Stimulated activated CD8-positive, alpha-beta memory T cell treated with anti-CD3 and anti-CD28 coated beads, Interleukin-12 subunit alpha, Interleukin-12 subunit beta, amount 100 ng/mL, for 24 hours (primary cell): ENCODE results near the gene SH3RF1.

Experiments
- DNase-seq: peaks from one replicate; pipeline ENCODE4 v3.0.0-alpha.2; 2020; ENCODE audit errors: extremely low read depth

The SH3RF1 gene

DNA sequence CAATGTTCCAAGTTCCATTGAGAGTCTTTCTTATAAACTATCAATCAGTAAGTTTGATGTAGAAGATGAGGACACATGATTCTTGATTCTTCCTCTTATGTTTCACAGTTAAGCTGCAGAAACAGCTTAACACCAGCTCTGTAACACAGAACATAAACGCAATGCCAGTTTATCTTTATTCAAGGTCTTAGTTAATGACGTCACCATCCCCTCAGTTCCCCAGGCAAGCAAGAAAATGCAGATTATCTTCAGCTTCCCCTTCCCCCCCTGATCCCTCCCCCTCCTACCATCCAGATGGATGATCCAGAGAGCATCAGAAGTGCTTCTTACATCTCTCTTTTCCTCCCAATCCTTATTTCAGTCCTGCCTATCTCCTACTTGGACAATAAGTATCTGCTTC lies 4.4 kb upstream of the SH3RF1 start:
- no peak for DNase-seq

DNA sequence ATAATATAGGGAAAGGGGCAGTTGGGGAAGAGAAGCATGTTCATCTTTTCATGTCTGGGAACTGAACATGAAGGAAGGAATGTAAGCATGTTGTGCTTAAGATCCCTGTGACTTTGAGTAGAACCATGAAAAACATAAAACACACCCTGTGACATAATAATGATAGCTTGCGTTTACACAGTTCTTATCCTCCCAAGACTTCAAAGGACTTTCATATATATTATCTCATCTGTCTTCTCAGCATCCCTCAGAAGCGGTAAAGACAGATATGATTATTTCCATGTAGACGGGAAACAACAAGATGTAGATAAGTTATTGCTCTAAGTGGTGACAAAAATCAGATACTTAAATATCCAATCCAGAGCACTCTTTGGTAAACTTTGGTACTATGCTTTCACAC lies 3.3 kb upstream of the SH3RF1 start:
- DNase-seq, result no peak

- DNase-seq, result no peak
Measured at GRCh38 chr4:169272265-169272886, 1.6 kb upstream of the SH3RF1 start.

DNA sequence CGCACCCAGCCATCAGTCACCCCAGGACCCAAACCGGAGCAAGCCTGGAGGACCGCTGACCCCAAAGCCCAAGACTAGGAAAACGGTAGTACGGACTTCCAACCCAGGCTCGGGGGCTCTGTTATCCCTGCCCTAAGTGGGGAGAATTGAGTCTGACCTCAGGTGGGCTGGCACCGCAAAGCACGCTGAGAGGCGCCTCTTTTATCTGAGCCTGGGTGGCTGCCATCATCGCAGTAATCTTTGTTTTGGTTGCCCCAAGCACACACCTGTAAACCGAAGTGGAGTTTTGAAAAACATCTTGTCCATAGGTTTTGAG lies 894 bp upstream of the SH3RF1 start:
- no peak for DNase-seq

DNA sequence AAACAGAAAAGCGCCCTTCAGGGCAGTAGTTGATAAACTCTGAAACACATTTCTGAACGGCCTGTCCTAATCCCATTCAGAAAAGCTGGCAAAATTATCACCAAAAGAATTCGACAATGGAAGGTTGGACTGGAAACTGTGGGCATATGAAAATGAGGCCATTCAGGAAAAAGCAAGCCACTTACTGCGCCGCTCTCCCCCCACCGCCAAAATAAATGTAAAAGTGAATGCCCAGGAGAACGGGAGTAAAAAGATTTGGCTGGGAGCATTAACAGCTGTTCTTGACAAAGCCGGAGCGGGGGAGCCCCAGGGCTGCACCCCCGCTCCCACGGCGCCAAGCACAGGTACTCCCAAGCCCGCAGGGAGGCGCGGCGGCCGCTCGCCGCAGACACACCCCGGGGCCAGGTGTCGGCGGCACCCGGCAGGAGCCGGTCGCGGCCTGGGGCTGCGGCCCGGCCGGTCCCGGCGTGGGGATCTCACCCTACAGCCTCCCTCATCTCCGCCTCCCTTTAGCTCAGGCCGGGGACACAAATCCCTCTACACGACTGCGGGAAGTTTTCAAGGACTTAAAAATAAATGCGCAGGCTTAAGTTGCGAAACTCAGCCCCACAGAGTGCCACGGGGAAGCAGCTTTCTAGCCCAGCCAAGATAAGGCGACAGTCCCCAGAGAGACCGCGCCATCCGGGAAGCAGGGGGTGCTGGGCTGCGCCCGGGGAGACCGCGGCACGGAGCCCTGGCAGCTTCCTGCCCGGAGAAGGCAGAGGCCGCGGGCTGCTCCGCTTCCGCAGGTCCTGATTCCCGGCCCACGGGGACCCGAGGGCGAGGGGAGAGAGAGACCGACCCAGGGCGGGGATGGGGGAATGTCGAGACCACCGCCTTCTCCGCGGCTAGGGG lies 593 bp downstream of the SH3RF1 start:
- no peak for DNase-seq

DNA sequence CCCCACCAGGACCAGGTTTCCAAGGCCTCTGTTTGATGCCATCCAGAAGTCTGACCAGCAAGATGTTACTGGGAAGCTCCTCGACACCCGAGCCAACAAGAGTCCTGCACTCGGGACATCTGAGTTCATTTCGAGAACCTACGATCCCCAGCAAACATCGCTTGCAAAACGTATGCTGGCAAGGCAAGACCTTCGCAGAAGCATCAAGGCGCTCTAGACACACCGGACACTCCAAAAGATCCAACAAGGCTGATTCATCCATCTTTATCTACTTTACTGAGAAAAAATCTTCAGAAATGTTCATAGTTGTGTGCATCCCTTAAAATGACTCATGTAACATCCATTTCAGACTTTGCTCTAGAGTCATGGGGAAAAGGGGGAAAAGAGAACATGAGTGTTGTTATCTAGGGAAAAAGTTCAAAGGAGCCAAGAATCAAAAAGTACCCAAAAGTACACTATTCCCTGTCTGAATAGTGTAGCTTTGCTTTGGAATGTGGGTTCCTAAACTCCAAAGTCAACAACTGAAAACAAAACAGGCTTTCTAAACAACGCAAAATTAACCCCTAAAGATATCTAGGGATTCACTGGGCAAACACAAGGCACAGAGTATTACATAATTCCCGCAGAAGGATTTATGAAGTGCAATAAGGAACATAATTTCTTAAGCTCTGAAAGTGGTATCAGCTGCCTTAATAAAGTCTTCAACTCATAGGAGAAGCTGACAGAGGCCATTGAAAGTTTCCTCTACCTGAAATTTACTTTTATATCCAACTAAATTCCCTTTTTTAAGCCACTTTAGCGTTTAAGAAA lies 1.6 kb downstream of the SH3RF1 start:
- DNase-seq, result no peak

GRCh38 chr4:169267070-169267469 lies 3.7 kb downstream of the SH3RF1 start:
- DNase-seq, result no peak

GRCh38 chr4:169266661-169267060 lies 4.1 kb downstream of the SH3RF1 start:
- DNase-seq, result no peak

GRCh38 chr4:169266081-169266480 lies 4.7 kb downstream of the SH3RF1 start:
- no peak for DNase-seq

DNA sequence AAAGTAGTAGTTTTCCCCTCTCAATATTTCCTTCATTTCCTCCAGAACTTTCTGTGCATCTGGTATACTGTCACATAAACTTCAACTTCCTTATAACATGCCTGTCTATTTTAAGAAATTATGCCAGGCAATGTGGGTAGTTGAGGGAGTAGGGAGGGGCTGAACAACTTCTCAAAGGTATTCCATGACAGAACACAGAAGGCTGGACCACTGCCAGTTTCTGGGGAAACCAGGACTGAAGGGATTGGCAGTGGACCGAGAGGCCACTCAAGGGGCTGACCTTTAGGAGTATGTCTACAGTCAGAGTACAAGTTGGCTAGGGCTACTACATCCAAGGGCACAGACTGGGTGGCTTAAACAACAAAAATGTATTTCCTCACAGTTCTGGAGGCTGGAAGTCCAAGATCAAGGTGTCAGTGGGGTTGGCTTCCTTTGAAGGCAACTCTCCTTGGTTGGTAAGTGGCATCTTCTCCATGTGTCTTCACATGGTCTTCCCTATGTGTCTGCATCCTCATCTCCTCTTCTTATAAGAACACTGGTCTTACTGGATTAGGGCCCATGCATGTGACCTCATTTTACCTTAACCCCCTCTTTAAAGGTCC lies 6.9 kb downstream of the SH3RF1 start:
- DNase-seq, result no peak

GRCh38 chr4:169260217-169260866 lies 10.4 kb downstream of the SH3RF1 start:
- no peak for DNase-seq

DNA sequence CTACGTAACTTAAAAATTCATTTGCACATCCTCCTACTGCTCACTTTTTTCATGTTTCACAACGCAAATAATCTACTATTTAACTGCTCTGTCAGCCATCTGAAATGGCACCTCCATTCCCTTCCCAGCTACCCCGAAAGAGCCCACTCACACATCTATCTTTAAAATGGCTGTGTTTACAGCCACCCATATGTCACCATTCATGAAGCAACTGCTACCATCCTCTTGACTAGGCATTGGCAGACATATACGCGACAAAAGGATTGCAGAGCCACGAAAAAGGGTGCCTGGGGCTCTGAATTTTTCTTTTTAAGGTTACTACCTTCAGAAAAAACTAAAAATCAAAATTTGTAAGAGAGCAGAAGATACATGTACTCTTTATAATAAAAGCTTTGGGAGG lies 11.5 kb downstream of the SH3RF1 start:
- DNase-seq, result no peak

- no peak for DNase-seq
Measured at GRCh38 chr4:169258141-169258540, 12.6 kb downstream of the SH3RF1 start.

- no peak for DNase-seq
Measured at GRCh38 chr4:169256856-169257761, 13.6 kb downstream of the SH3RF1 start.

DNA sequence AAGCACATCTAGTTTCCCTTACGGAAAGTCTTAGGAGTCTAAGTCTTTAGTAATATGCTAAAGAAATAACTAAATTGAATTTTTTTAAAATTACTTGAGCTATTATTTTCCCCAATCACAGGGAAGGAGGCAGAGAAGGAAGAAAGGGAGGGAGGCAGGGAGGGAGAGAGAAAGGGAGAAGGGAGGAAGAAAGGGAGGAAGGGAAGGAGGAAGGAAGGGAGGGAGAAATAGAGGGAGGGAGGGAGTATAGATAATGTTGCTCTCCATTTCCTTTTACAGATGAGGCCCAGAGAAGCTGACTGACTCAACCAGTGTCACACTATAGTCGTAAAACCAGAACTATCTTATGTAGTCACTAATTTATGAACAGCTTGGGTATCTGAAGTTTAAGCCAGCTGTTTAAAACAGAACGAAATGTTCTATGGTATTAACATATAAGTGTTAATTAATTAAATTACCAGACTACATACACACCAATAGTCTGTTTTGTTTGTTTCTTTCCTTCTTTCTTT lies 14.6 kb downstream of the SH3RF1 start:
- no peak for DNase-seq

DNA sequence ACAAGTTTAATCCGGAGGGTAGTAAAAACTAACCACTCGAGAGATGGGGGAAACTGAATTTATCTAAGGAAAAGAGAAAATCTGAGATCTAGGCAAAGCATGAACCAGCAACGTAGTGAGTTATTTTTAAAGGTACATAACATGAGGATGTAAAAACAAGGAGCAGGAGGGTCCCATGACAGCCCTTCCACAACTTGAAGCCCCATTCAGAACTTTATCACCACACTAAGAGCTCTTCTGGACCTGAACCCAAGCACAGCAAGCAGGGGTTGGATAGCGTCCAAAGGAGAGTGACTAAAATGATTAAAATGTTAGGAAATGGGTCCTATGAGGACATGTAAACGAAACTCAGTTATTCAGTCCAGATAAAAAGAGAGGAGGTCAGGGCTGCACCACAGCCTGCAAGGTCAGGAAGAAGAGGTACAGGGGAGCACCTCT lies 16.2 kb downstream of the SH3RF1 start:
- DNase-seq, result no peak

DNA sequence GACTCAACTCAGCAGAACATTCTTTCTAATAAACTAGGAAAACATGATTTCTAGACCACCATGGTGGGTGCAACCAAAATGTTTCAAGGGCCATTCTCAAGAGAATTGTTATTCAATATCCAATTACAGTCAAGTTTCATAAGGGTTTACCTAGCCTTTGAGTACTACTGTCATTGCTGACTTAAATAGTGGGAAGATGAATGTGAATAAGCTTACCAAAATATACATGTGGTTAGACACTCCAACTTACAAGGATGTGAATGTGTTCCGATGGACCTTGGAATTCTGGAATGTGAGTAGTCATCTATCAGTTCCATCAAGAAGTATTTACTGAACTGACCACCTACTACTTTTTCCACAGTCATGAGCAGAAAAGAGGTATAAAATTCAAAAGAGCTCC lies 16.9 kb downstream of the SH3RF1 start:
- DNase-seq, result no peak

DNA sequence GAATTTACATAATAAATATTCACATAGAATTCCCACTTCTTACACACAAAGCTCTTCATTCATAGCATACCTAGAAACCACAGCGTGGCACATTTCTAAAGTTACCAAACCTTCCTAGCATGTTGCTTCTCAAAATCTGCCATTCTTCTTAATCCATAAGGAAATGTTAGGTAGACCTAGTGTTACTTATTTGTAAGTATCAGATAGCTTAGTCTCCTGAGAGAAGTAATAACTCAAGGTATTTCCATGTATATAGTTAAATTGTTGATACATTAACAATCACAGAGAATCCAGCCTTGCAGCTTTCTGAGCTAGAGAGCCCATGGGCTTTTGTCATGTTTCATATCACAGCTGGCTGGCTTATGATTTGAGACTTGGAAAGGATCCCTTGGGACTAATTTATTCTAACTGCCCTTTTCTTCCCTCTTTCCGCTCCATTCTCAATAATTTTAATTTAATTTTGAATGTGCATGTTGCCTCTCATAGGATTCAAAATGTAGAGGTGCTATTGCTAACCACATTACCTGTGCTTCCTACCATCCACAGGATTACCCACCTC lies 17.6 kb downstream of the SH3RF1 start:
- no peak for DNase-seq

DNA sequence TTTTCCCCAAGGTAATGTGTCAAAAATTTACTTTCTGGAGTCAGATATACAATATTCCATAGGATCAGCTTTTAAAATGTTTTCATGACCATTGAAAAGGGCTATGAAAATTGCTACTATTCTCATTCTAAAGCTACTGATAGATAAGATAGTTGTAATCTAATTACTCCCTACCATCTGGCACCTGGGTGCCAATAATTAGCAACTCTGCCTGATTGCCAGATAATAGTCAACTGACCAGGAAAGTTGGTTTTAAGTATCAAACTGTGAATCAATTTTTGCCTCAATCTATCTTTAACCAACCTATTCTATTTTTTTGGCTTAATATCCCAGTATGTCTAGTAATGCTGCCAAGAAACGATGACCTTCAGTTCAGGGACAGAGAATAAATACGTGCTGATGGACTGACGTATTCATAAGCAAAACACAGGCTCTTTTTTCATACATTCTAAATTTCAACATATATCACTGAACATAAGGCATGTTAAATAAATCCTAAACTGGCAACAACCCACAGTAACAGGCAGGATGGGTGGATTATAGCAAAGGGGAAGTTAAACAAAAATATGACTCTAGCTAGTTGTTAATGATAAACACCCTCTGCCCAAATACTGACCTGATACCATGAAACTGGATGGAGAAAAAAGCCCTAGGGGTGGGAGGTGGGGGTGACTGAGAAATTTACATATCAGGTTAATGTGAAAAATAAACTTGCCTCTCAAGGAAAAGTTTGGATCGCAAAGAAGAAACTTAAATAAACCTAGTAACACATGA lies 18.2 kb downstream of the SH3RF1 start:
- DNase-seq, result no peak
